Measurements from ENCODE around the gene RAET1L. TPM values are rescaled to one million over a fixed set of nuclear protein-coding genes. Genes with fewer than 3 reads are reported as not detected.

The RAET1L gene
- total and polyA plus RNA-seq, 2 donors (not counting 3 experiments of a cell fraction or from before 2014, with no cell fraction given), result not detected

GRCh38 chr6:150055131-150055530 lies 29.8 kb upstream of the RAET1L start:
- ChIA-PET POLR2A (no interaction called here), CTCF (interaction anchor here (0.8 to 2.5 kb wide), 6 partner anchors 12 to 760 kb away, joined by 3 to 18 read pairs (median 6); no protein-coding TSS in a partner anchor)
- DNase-seq (ENCODE audit: low read depth, low spot score), result no peak
- Histone ChIP-seq H3K9ac (replicated peaks; ENCODE audit: extremely low read depth, insufficient read depth, low read length) (no peak overlapping the region), H4K20me1 (replicated peaks; ENCODE audit: control insufficient read depth, extremely low read depth, insufficient read depth, low read length) (no peaks in the 10 kb centered on the region), H3K9me1 (replicated peaks; ENCODE audit: control insufficient read depth, extremely low read depth, insufficient read depth, low read length) (no peaks in the 10 kb centered on the region), H3K79me2 (ENCODE audit: control insufficient read depth, insufficient read depth, low read length) (no peaks in the 10 kb centered on the region), H3K27me3 (ENCODE audit: control insufficient read depth in 2 of 2, insufficient read depth in 2 of 2, low read length in 2 of 2) (peaks cover 6 to 13% of the 10 kb centered on the region in 2 experiments), H3K36me3 (ENCODE audit: control insufficient read depth in 2 of 2, extremely low read depth in 1 of 2, insufficient read depth in 2 of 2, low read length in 2 of 2) (no peaks in the 10 kb centered on the region), H2AFZ (ENCODE audit: low read depth, low read length) (no peak overlapping the region), H3K4me1 (ENCODE audit: control insufficient read depth, extremely low read depth, insufficient read depth, low read length) (no peaks in the 10 kb centered on the region), H3K9me3 (replicated peaks; ENCODE audit: control insufficient read depth, insufficient read depth, low read length) (no peaks in the 10 kb centered on the region), H3K4me3 (replicated peaks in 1 of 3; ENCODE audit: insufficient read depth in 1 of 3, low read depth in 1 of 3, low read length in 3 of 3) (no peak overlapping the region), H3K27ac (ENCODE audit: insufficient read depth, low read depth, low read length) (no peak overlapping the region), H3K4me2 (ENCODE audit: insufficient read depth, low read length) (no peak overlapping the region)
- no TSS peak for BruUV-seq (replicated peaks)
- no peak for TF ChIP-seq JUN (IDR thresholded peaks at IDR 0.05; ENCODE audit: borderline replicate concordance, insufficient read depth, insufficient read length, low read depth)
- FAIRE-seq, result no peak
- dilution Hi-C loops (cut with MboI; ENCODE audit: extremely low pct_ligation_motif_present, low sequenced_read_pairs) (no loop called here), intact Hi-C loops (cut with micrococcal nuclease) (no loop called here)

- TF ChIP-seq FOS (IDR thresholded peaks at IDR 0.05; ENCODE audit: borderline replicate concordance, insufficient read depth, low read length) (no peak), JUN (IDR thresholded peaks at IDR 0.05; ENCODE audit: borderline replicate concordance, insufficient read depth, insufficient read length, low read depth) (no peak), MYC (IDR thresholded peaks at IDR 0.05; ENCODE audit: low read depth, low read length) (no peak), MAX (IDR thresholded peaks at IDR 0.05; ENCODE audit: insufficient read depth, insufficient read length) (no peak), GATA2 (IDR thresholded peaks at IDR 0.05; ENCODE audit: insufficient read depth, insufficient read length, low read depth, low read length) (no peak), EZH2 (IDR thresholded peaks at IDR 0.05; ENCODE audit: borderline replicate concordance, low read depth, low read length, severe bottlenecking) (no peak), POLR2A (IDR thresholded peaks at IDR 0.05; ENCODE audit: low read depth, low read length) (no peak), POLR2AphosphoS5 (IDR thresholded peaks at IDR 0.05; ENCODE audit: insufficient read depth, low read depth, low read length) (no peak), CTCF (IDR thresholded peaks at IDR 0.05; ENCODE audit: extremely low read depth in 1 of 2, insufficient read depth in 1 of 2, low read depth in 1 of 2, low read length in 2 of 2) (no peak)
- Histone ChIP-seq H3K9me1 (replicated peaks; ENCODE audit: control insufficient read depth, extremely low read depth, insufficient read depth, low read length) (no peaks in the 10 kb centered on the region), H3K9me3 (replicated peaks; ENCODE audit: control insufficient read depth, insufficient read depth, low read length) (no peaks in the 10 kb centered on the region), H3K4me3 (replicated peaks in 1 of 3; ENCODE audit: insufficient read depth in 1 of 3, low read depth in 1 of 3, low read length in 3 of 3) (no peak overlapping the region), H3K27ac (ENCODE audit: insufficient read depth, low read depth, low read length) (no peak overlapping the region), H2AFZ (ENCODE audit: low read depth, low read length) (no peak overlapping the region), H3K36me3 (ENCODE audit: control insufficient read depth in 2 of 2, extremely low read depth in 1 of 2, insufficient read depth in 2 of 2, low read length in 2 of 2) (no peaks in the 10 kb centered on the region), H3K79me2 (ENCODE audit: control insufficient read depth, insufficient read depth, low read length) (no peaks in the 10 kb centered on the region), H3K27me3 (ENCODE audit: control insufficient read depth in 2 of 2, insufficient read depth in 2 of 2, low read length in 2 of 2) (peaks cover 6 to 13% of the 10 kb centered on the region in 2 experiments), H3K4me1 (ENCODE audit: control insufficient read depth, extremely low read depth, insufficient read depth, low read length) (no peaks in the 10 kb centered on the region), H3K4me2 (ENCODE audit: insufficient read depth, low read length) (no peak overlapping the region), H4K20me1 (replicated peaks; ENCODE audit: control insufficient read depth, extremely low read depth, insufficient read depth, low read length) (no peaks in the 10 kb centered on the region), H3K9ac (replicated peaks; ENCODE audit: extremely low read depth, insufficient read depth, low read length) (no peak overlapping the region)
- dilution Hi-C loops (cut with MboI; ENCODE audit: extremely low pct_ligation_motif_present, low sequenced_read_pairs) (no loop called here), intact Hi-C loops (cut with micrococcal nuclease) (no loop called here)
- BruUV-seq (replicated peaks), result no TSS peak
- POLR2A ChIA-PET, result no interaction called here
- DNase-seq (ENCODE audit: low read depth, low spot score) (no peak), FAIRE-seq (no peak)
- CTCF ChIA-PET, result interaction anchor here (1.2 to 2.5 kb wide), 6 partner anchors 15 to 762 kb away, joined by 3 to 18 read pairs (median 6); partner anchors contain the start of gene ULBP3
Measured at GRCh38 chr6:150053450-150053849, 28.1 kb upstream of the RAET1L start.
